D721Med (cell line): ENCODE data around the gene OPN3.

Source experiments
- DNase-seq: peaks from one replicate; pipeline ENCODE4 v3.0.0; 2011; ENCODE audit warnings: low spot score; ENCODE audit not compliant: insufficient read length
- FAIRE-seq: peaks from 2 replicates; lab custom pipeline; 2011; peaks lifted over from hg19 to GRCh38; lab: Jason Lieb, UNC
- CTCF ChIP-seq: IDR thresholded peaks from 2 replicates; pipeline ENCODE4 v1.5.1; 2012; ENCODE audit warnings: mild to moderate bottlenecking, control low read depth; ENCODE audit not compliant: insufficient read depth; ENCODE audit errors: missing control alignments

Gene OPN3

GRCh38 chr1:241603731-241604245 lies 36.4 kb downstream of the OPN3 start:
- no peak for TF ChIP-seq CTCF
- FAIRE-seq (no peak), DNase-seq (no peak)

- no peak for TF ChIP-seq CTCF
- FAIRE-seq (no peak), DNase-seq (no peak)
These were observed 39.7 kb downstream of the OPN3 start for GRCh38 chr1:241600496-241600901.

- FAIRE-seq (no peak), DNase-seq (no peak)
- TF ChIP-seq CTCF = no peak
These were observed 41.9 kb downstream of the OPN3 start for GRCh38 chr1:241598249-241598648.

GRCh38 chr1:241596633-241597032 lies 43.5 kb downstream of the OPN3 start:
- FAIRE-seq (no peak), DNase-seq (no peak)
- no peak for TF ChIP-seq CTCF

GRCh38 chr1:241593186-241593585 lies 47.0 kb downstream of the OPN3 start:
- TF ChIP-seq CTCF = no peak
- DNase-seq = no peak
- FAIRE-seq = no peak

GRCh38 chr1:241592273-241592958 lies 47.8 kb downstream of the OPN3 start:
- TF ChIP-seq CTCF = no peak
- FAIRE-seq (no peak), DNase-seq (no peak)

- FAIRE-seq (no peak), DNase-seq (no peak)
- no peak for TF ChIP-seq CTCF
These were observed 48.4 kb downstream of the OPN3 start for GRCh38 chr1:241591736-241592135.
